ENCODE results near the gene SYT3.

The SYT3 gene

GRCh38 chr19:50639121-50640112 is at the start of gene SYT3:
Gene SYT3 (minus strand): TSS chr19:50639881. CDS start chr19:50637411, 2,470 bp downstream.
- H3K4me3 ChIP-seq (ENCODE audit: low read depth, low read length), result peak within 1 kb of the TSS; percentile 39
- no peak for TF ChIP-seq CTCF (IDR thresholded peaks at IDR 0.05; ENCODE audit: low read depth, low read length)

- no peak for TF ChIP-seq CTCF (IDR thresholded peaks at IDR 0.05; ENCODE audit: low read depth, low read length)
- H3K4me3 ChIP-seq (ENCODE audit: low read depth, low read length), result no peak overlapping the region
These were observed 49.1 kb upstream of the SYT3 start for GRCh38 chr19:50688766-50689165.

- TF ChIP-seq CTCF (IDR thresholded peaks at IDR 0.05; ENCODE audit: low read depth, low read length), result no peak
- H3K4me3 ChIP-seq (ENCODE audit: low read depth, low read length), result no peak overlapping the region
These were observed 46.8 kb upstream of the SYT3 start for GRCh38 chr19:50686310-50687032.

GRCh38 chr19:50679177-50680125 is 39.8 kb upstream of the SYT3 start:
- no peak for TF ChIP-seq CTCF (IDR thresholded peaks at IDR 0.05; ENCODE audit: low read depth, low read length)

GRCh38 chr19:50678323-50678722 is 38.6 kb upstream of the SYT3 start:
- no peak overlapping the region for H3K4me3 ChIP-seq (ENCODE audit: low read depth, low read length)
- no peak for TF ChIP-seq CTCF (IDR thresholded peaks at IDR 0.05; ENCODE audit: low read depth, low read length)

More at GRCh38 chr19:50679177-50680125, 39.8 kb upstream of the SYT3 start:
- H3K4me3 ChIP-seq (ENCODE audit: low read depth, low read length), result no peak overlapping the region

- TF ChIP-seq CTCF (IDR thresholded peaks at IDR 0.05; ENCODE audit: low read depth, low read length), result no peak
- no peak overlapping the region for H3K4me3 ChIP-seq (ENCODE audit: low read depth, low read length)
These were observed 38.0 kb upstream of the SYT3 start for GRCh38 chr19:50677636-50678035.
